Endodermal cell (in vitro differentiated cells): Measurements from ENCODE around the gene JMY. TPM values are rescaled to one million over a fixed set of nuclear protein-coding genes. Genes with fewer than 3 reads are reported as not detected.

Source experiments
- DNase-seq: peaks from one replicate; pipeline ENCODE4 v3.0.0-alpha.2; 2017
- H3K27ac ChIP-seq: 2 replicates; pipeline ENCODE4 v1.5.1; 2013; ENCODE audit warnings: mild to moderate bottlenecking, low read depth, low read length, moderate library complexity
- H3K27me3 ChIP-seq: 2 replicates; pipeline ENCODE4 v1.6.1; 2013; ENCODE audit warnings: mild to moderate bottlenecking, low read length, moderate library complexity; ENCODE audit not compliant: insufficient read depth, control insufficient read depth, poor library complexity, severe bottlenecking
- H3K36me3 ChIP-seq: 2 replicates; pipeline ENCODE4 v1.7.0; 2013; ENCODE audit warnings: mild to moderate bottlenecking, low read length, moderate library complexity; ENCODE audit not compliant: control insufficient read depth, insufficient read depth
- H3K4me1 ChIP-seq: one replicate; pipeline ENCODE4 v1.7.0; 2013; ENCODE audit warnings: low read length; ENCODE audit not compliant: control insufficient read depth, insufficient read depth
- H3K4me3 ChIP-seq: 2 replicates; pipeline ENCODE4 v1.5.1; 2013; ENCODE audit warnings: mild to moderate bottlenecking, low read length, moderate library complexity
- H3K9ac ChIP-seq: 2 replicates; pipeline ENCODE4 v1.6.1; 2013; ENCODE audit warnings: mild to moderate bottlenecking, low read length, moderate library complexity; ENCODE audit not compliant: poor library complexity, severe bottlenecking; ENCODE audit errors: extremely low read depth
- H3K9me3 ChIP-seq: 2 replicates; pipeline ENCODE4 v1.6.1; 2013; ENCODE audit warnings: mild to moderate bottlenecking, low read length, moderate library complexity; ENCODE audit not compliant: control insufficient read depth
- H3K27ac Mint-ChIP-seq: 2 replicates; pipeline ENCODE4 v1.8.0; 2020; ENCODE audit warnings: mixed read lengths
- H3K27me3 Mint-ChIP-seq: 2 replicates; pipeline ENCODE4 v1.8.0; 2021; ENCODE audit warnings: mild to moderate bottlenecking, mixed read lengths; ENCODE audit not compliant: insufficient read depth
- H3K36me3 Mint-ChIP-seq: 2 replicates; pipeline ENCODE4 v1.8.0; 2020; ENCODE audit warnings: low read depth, mixed read lengths
- H3K4me1 Mint-ChIP-seq: 2 replicates; pipeline ENCODE4 v1.8.0; 2020; ENCODE audit warnings: mixed read lengths
- H3K4me3 Mint-ChIP-seq: 2 replicates; pipeline ENCODE4 v1.8.0; 2020; ENCODE audit warnings: mild to moderate bottlenecking, moderate library complexity, mixed read lengths
- H3K9me3 Mint-ChIP-seq: 2 replicates; pipeline ENCODE4 v1.8.0; 2020; ENCODE audit warnings: mild to moderate bottlenecking, mixed read lengths
- WGBS, 2 experiments: methylation state at CpG; one replicate each; pipeline versions ENCODE4 v1.1.5 to v1.1.7; 2013; ENCODE audit warnings: missing lambda C conversion rate in 2 of 2, mixed read lengths in 1 of 2; ENCODE audit not compliant: insufficient coverage in 1 of 2, insufficient read length in 1 of 2; 5-methylcytosine and 5-hydroxymethylcytosine counted together
- total RNA-seq, 2 donors: library from RNA; stranded (reverse); fragmentation: NEBNext Ultra II Directional in 1 of 2; extraction: Animal tissue kit (Norgen Biotek cat#: 25700) in 1 of 2; gene quantifications; 2 replicates in 1 of 2; 3 replicates in 1 of 2; pipeline ENCODE4 v1.2.1, GENCODE V29; 2021
- TF ChIP-seq, protein P1 (sequence below): fragments of 200-600 bp; sonication (generic); conservative IDR thresholded peaks from 2 replicates; pipeline ENCODE4 v1.5.0; 2021; ENCODE audit warnings: antibody characterized with exemption, mild to moderate bottlenecking

Gene JMY
- total RNA-seq, 2 donors from 2014 or later: 19.4 to 20.8 TPM

DNA sequence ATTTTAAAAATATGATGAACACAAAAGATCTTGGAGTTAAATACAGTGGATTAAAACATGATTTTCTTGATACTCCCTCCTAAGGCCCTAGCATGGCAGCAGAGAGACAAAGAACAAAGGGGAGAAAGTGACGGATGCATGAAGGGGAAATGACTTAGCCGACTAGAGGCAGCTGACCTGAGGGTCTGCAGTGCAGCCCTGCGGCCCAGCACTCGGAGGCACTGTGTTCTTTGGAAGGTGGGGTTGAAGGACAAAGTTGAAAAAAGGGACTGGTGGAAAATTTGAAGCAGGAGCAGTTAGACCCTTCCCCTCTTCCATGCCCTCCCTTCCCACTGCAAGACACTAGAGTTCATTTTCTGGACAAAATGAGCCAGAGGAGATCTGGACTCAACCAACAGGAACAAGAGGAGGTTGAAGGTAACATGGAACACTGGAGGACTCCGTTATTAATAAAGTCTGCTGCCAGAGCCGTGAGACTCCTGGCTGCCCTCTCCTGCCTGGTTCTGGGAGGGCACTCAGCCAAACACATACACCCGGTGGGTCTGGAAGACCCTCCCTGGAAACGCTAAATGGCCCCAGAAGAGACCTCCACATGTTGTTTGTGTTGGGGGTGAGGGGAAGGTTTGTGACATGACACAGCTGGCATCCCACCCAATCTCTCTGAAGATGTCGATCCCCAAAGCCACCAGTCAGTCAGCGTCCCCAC lies 98.1 kb downstream of the JMY start:
- H3K36me3 ChIP-seq: no peaks in the 10 kb centered on the region
- H3K4me3 ChIP-seq: no peak overlapping the region
- TF ChIP-seq, protein P1, sequence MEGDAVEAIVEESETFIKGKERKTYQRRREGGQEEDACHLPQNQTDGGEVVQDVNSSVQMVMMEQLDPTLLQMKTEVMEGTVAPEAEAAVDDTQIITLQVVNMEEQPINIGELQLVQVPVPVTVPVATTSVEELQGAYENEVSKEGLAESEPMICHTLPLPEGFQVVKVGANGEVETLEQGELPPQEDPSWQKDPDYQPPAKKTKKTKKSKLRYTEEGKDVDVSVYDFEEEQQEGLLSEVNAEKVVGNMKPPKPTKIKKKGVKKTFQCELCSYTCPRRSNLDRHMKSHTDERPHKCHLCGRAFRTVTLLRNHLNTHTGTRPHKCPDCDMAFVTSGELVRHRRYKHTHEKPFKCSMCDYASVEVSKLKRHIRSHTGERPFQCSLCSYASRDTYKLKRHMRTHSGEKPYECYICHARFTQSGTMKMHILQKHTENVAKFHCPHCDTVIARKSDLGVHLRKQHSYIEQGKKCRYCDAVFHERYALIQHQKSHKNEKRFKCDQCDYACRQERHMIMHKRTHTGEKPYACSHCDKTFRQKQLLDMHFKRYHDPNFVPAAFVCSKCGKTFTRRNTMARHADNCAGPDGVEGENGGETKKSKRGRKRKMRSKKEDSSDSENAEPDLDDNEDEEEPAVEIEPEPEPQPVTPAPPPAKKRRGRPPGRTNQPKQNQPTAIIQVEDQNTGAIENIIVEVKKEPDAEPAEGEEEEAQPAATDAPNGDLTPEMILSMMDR: peak; percentile 59
- WGBS, 2 experiments: 90 to 95% methylated on average over 6 to 9 of the region's 10 CpGs
- H3K27ac ChIP-seq: no peak overlapping the region
- Mint-ChIP-seq H3K27me3 (no peaks in the 10 kb centered on the region), H3K36me3 (peaks cover 4% of the 10 kb centered on the region), H3K4me1 (no peaks in the 10 kb centered on the region), H3K27ac (no peak overlapping the region), H3K4me3 (no peak overlapping the region), H3K9me3 (peaks cover 12% of the 10 kb centered on the region)
- no peak overlapping the region for H3K9ac ChIP-seq
- peak; percentile 52 for DNase-seq
- H3K9me3 ChIP-seq: no peaks in the 10 kb centered on the region
- no peaks in the 10 kb centered on the region for H3K4me1 ChIP-seq
- no peaks in the 10 kb centered on the region for H3K27me3 ChIP-seq

DNA sequence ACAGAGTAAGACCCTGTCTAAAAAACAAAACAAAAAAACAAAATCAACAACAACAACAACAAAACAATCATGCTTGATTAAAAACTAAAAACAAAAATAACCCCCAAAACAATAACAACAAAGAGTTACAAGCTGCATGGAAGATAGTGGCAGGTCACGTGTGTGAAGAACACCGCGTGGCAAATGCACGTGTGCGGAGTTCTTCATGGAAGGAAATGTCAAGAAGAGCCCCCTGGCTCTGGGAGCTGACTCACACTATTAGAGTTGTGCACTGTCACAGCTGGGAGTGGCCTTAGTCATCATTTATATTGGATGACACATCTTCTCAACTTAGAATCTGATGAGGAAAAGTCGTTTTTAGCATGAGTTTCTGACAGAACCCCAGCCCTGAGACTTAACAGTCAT lies 110.5 kb downstream of the JMY start:
- no peaks in the 10 kb centered on the region for H3K27me3 Mint-ChIP-seq
- TF ChIP-seq, protein P1: no peak
- Histone ChIP-seq H3K36me3 (no peaks in the 10 kb centered on the region), H3K4me3 (no peak overlapping the region), H3K9ac (no peak overlapping the region), H3K27me3 (no peaks in the 10 kb centered on the region), H3K4me1 (no peaks in the 10 kb centered on the region), H3K27ac (no peak overlapping the region), H3K9me3 (no peaks in the 10 kb centered on the region)
- H3K36me3 Mint-ChIP-seq: peaks cover 12% of the 10 kb centered on the region
- WGBS, 2 experiments: 94 to 100% methylated on average over 3 to 6 of the region's 6 CpGs
- no peaks in the 10 kb centered on the region for H3K4me1 Mint-ChIP-seq
- peak overlapping the region; percentile 39 for H3K27ac Mint-ChIP-seq
- peaks cover 11% of the 10 kb centered on the region for H3K9me3 Mint-ChIP-seq
- H3K4me3 Mint-ChIP-seq: no peak overlapping the region
- no peak for DNase-seq

DNA sequence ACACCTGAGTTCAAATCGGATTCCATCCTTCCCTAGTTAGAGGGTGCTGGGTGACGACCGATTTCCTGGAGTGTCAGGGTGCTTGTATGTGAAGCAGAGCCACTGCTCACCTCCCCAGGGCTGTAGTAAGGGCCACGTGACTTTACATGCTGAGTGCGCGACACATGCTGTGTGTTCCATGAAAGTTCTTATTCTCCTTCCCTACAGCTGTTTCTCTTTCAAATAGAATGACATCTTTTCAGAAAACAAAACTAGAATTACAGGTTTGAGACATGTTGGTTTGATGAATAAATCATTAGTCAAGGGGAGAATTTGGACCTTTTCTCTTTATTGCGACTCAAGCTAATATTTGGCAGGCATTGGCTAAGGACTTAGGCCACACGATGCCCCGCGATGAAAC lies 113.1 kb downstream of the JMY start:
- no peak overlapping the region for H3K4me3 Mint-ChIP-seq
- no peaks in the 10 kb centered on the region for H3K4me1 Mint-ChIP-seq
- peaks cover 30% of the 10 kb centered on the region for H3K9me3 Mint-ChIP-seq
- no peak for DNase-seq
- H3K36me3 Mint-ChIP-seq: peaks cover 19% of the 10 kb centered on the region
- 93 to 96% methylated on average over 7 to 10 of the region's 10 CpGs for WGBS, 2 experiments
- Histone ChIP-seq H3K4me3 (no peak overlapping the region), H3K36me3 (no peaks in the 10 kb centered on the region), H3K27me3 (no peaks in the 10 kb centered on the region), H3K9ac (no peak overlapping the region), H3K27ac (no peak overlapping the region), H3K4me1 (no peaks in the 10 kb centered on the region), H3K9me3 (peaks cover 5% of the 10 kb centered on the region)
- H3K27me3 Mint-ChIP-seq: no peaks in the 10 kb centered on the region
- no peak overlapping the region for H3K27ac Mint-ChIP-seq
- TF ChIP-seq, protein P1: no peak
